ENCODE results near the gene GXYLT1. TPM values are rescaled to one million over a fixed set of nuclear protein-coding genes. Genes with fewer than 3 reads are reported as not detected.
"Not testable (repeated sequence)": the region's sequence is repeated elsewhere in the genome, so short reads cannot be mapped to it uniquely, and the experiment has no call there.

The GXYLT1 gene
- total RNA-seq (2014; rRNA removed; shearing (Covaris generic)), result 8.3 and 9.9 TPM in 2 replicates

- Histone ChIP-seq H3K27me3 (ENCODE audit: control insufficient read depth, insufficient read depth, low read length) (peaks cover 7% of the 10 kb centered on the region; the same call in 1 of the 2 replicates), H3K36me3 (replicated peaks; ENCODE audit: control insufficient read depth, insufficient read depth, low read length) (no peaks in the 10 kb centered on the region), H3K4me3 (ENCODE audit: insufficient read depth, low read depth, low read length) (peak within 1 kb of the TSS; percentile 62)
- DNase-seq, result peak; percentile 94
Measured at GRCh38 chr12:42144408-42145196, at the start of gene GXYLT1. TSS of gene GXYLT1 (minus strand) at chr12:42144874. CDS start at chr12:42144646, 228 bp downstream.

GRCh38 chr12:42192686-42193085 lies 48.0 kb upstream of the GXYLT1 start:
- no peak for DNase-seq
- no peaks in the 10 kb centered on the region for H3K36me3 ChIP-seq (replicated peaks; ENCODE audit: control insufficient read depth, insufficient read depth, low read length)
- H3K4me3 ChIP-seq (ENCODE audit: insufficient read depth, low read depth, low read length), result no peak overlapping the region

GRCh38 chr12:42192258-42192657 lies 47.6 kb upstream of the GXYLT1 start:
- no peak for DNase-seq
- no peaks in the 10 kb centered on the region for H3K36me3 ChIP-seq (replicated peaks; ENCODE audit: control insufficient read depth, insufficient read depth, low read length)
- no peaks in the 10 kb centered on the region for H3K27me3 ChIP-seq (ENCODE audit: control insufficient read depth, insufficient read depth, low read length)
- no peak overlapping the region for H3K4me3 ChIP-seq (ENCODE audit: insufficient read depth, low read depth, low read length)

More at GRCh38 chr12:42192686-42193085, 48.0 kb upstream of the GXYLT1 start:
- H3K27me3 ChIP-seq (ENCODE audit: control insufficient read depth, insufficient read depth, low read length), result no peaks in the 10 kb centered on the region

GRCh38 chr12:42190376-42190775 lies 45.7 kb upstream of the GXYLT1 start:
- no peaks in the 10 kb centered on the region for H3K27me3 ChIP-seq (ENCODE audit: control insufficient read depth, insufficient read depth, low read length)
- no peaks in the 10 kb centered on the region for H3K36me3 ChIP-seq (replicated peaks; ENCODE audit: control insufficient read depth, insufficient read depth, low read length)
- H3K4me3 ChIP-seq (ENCODE audit: insufficient read depth, low read depth, low read length), result no peak overlapping the region
- DNase-seq, result no peak

- not testable (repeated sequence) for H3K27me3 ChIP-seq (ENCODE audit: control insufficient read depth, insufficient read depth, low read length); H3K36me3 ChIP-seq (replicated peaks; ENCODE audit: control insufficient read depth, insufficient read depth, low read length); DNase-seq; H3K4me3 ChIP-seq (ENCODE audit: insufficient read depth, low read depth, low read length)
Measured at GRCh38 chr12:42188275-42188674, 43.6 kb upstream of the GXYLT1 start.

GRCh38 chr12:42187799-42188198 lies 43.1 kb upstream of the GXYLT1 start:
- Histone ChIP-seq H3K4me3 (ENCODE audit: insufficient read depth, low read depth, low read length) (no peak overlapping the region), H3K27me3 (ENCODE audit: control insufficient read depth, insufficient read depth, low read length) (no peaks in the 10 kb centered on the region), H3K36me3 (replicated peaks; ENCODE audit: control insufficient read depth, insufficient read depth, low read length) (no peaks in the 10 kb centered on the region)
- no peak for DNase-seq

- no peaks in the 10 kb centered on the region for H3K36me3 ChIP-seq (replicated peaks; ENCODE audit: control insufficient read depth, insufficient read depth, low read length)
- DNase-seq, result no peak
- no peaks in the 10 kb centered on the region for H3K27me3 ChIP-seq (ENCODE audit: control insufficient read depth, insufficient read depth, low read length)
- H3K4me3 ChIP-seq (ENCODE audit: insufficient read depth, low read depth, low read length), result no peak overlapping the region
Measured at GRCh38 chr12:42186793-42187192, 42.1 kb upstream of the GXYLT1 start.

GRCh38 chr12:42182394-42182793 lies 37.7 kb upstream of the GXYLT1 start:
- no peaks in the 10 kb centered on the region for H3K27me3 ChIP-seq (ENCODE audit: control insufficient read depth, insufficient read depth, low read length)
- H3K4me3 ChIP-seq (ENCODE audit: insufficient read depth, low read depth, low read length), result no peak overlapping the region
- DNase-seq, result no peak
- H3K36me3 ChIP-seq (replicated peaks; ENCODE audit: control insufficient read depth, insufficient read depth, low read length), result no peaks in the 10 kb centered on the region

- H3K36me3 ChIP-seq (replicated peaks; ENCODE audit: control insufficient read depth, insufficient read depth, low read length), result no peaks in the 10 kb centered on the region
- no peak overlapping the region for H3K4me3 ChIP-seq (ENCODE audit: insufficient read depth, low read depth, low read length)
- no peaks in the 10 kb centered on the region for H3K27me3 ChIP-seq (ENCODE audit: control insufficient read depth, insufficient read depth, low read length)
- DNase-seq, result no peak
Measured at GRCh38 chr12:42180990-42181596, 36.4 kb upstream of the GXYLT1 start.

GRCh38 chr12:42178101-42178500 lies 33.4 kb upstream of the GXYLT1 start:
- DNase-seq, result no peak
- Histone ChIP-seq H3K36me3 (replicated peaks; ENCODE audit: control insufficient read depth, insufficient read depth, low read length) (no peaks in the 10 kb centered on the region), H3K4me3 (ENCODE audit: insufficient read depth, low read depth, low read length) (no peak overlapping the region), H3K27me3 (ENCODE audit: control insufficient read depth, insufficient read depth, low read length) (no peaks in the 10 kb centered on the region)

- H3K4me3 ChIP-seq (ENCODE audit: insufficient read depth, low read depth, low read length), result no peak overlapping the region
- no peaks in the 10 kb centered on the region for H3K27me3 ChIP-seq (ENCODE audit: control insufficient read depth, insufficient read depth, low read length)
- DNase-seq, result no peak
- no peaks in the 10 kb centered on the region for H3K36me3 ChIP-seq (replicated peaks; ENCODE audit: control insufficient read depth, insufficient read depth, low read length)
Measured at GRCh38 chr12:42174978-42175377, 30.3 kb upstream of the GXYLT1 start.

- no peak for DNase-seq
Measured at GRCh38 chr12:42173961-42174521, 29.4 kb upstream of the GXYLT1 start.

GRCh38 chr12:42172441-42173210 lies 28.0 kb upstream of the GXYLT1 start:
- no peaks in the 10 kb centered on the region for H3K36me3 ChIP-seq (replicated peaks; ENCODE audit: control insufficient read depth, insufficient read depth, low read length)
- no peaks in the 10 kb centered on the region for H3K27me3 ChIP-seq (ENCODE audit: control insufficient read depth, insufficient read depth, low read length)
- no peak for DNase-seq
- H3K4me3 ChIP-seq (ENCODE audit: insufficient read depth, low read depth, low read length), result no peak overlapping the region

More at GRCh38 chr12:42173961-42174521, 29.4 kb upstream of the GXYLT1 start:
- Histone ChIP-seq H3K27me3 (ENCODE audit: control insufficient read depth, insufficient read depth, low read length) (no peaks in the 10 kb centered on the region), H3K36me3 (replicated peaks; ENCODE audit: control insufficient read depth, insufficient read depth, low read length) (no peaks in the 10 kb centered on the region), H3K4me3 (ENCODE audit: insufficient read depth, low read depth, low read length) (no peak overlapping the region)

- H3K36me3 ChIP-seq (replicated peaks; ENCODE audit: control insufficient read depth, insufficient read depth, low read length), result no peaks in the 10 kb centered on the region
- no peak overlapping the region for H3K4me3 ChIP-seq (ENCODE audit: insufficient read depth, low read depth, low read length)
- no peaks in the 10 kb centered on the region for H3K27me3 ChIP-seq (ENCODE audit: control insufficient read depth, insufficient read depth, low read length)
- no peak for DNase-seq
Measured at GRCh38 chr12:42167711-42168110, 23.0 kb upstream of the GXYLT1 start.
